GM18873 (cell line): ENCODE measurements around the gene SDK2.

Experiments
- ATAC-seq: cut with Tn5 transposase; IDR thresholded peaks from one replicate; pipeline ENCODE4 v1.9.1; 2021; ENCODE audit warnings: mild to moderate bottlenecking, moderate library complexity, moderate number of reproducible peaks; ENCODE audit not compliant: unreplicated experiment, low FRiP score

SDK2 gene

DNA sequence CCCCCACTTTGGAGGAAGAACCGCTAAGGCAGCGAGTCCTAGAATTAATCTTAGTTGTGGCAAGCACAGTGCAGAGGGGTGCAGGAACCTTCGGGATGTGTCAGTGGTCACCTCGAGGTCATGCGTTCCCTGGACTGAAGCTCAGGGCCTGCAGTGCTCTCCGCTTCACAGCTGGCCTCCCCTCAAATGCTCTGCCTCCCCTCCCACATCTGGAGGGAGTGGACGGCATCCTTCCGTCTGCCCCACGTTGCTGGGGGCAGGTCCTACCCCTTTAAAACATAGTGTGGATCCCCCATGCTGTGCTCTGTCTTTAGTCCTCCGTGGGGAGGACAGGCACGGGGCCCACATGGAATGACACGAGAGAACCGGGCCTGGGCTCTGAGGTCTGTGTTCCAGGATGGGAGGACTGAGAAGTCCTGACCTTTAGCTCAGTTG, 232.9 kb downstream of the SDK2 start:
- no peak for ATAC-seq

DNA sequence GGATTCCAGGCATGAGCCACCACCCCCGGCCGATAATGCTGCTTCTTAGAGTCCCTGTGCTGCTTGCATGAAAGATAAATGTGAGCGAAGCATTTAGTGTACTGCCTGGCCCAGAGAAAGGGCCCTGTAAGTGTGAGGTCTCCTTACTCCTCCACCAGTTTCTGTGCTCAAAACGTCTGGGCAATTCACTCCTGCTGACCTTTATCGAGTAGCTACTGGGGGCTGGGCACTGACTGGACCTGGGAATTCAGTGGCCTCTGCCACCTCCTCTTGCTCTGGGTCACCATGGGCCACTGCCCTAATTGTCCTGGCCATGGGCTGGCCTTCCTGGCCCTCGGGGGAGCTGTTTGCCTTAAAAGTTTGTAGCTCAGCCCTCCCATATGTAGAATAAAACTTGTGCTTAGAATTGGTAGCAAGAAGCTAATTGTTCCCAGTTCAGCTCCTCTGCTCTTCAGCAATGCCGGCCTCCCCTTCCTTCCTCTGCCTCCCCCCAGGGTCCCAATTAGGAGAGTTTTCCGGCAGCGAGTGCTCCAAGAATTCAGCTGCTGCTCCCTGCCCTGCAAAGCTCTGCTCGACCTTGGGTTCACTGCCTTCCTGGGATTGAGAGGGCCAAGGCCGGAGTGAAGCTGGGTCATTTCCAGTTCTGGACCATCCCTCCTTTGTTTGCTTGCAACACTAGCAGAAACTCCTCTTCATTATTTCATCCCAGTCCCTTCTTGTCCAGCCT, 233.5 kb downstream of the SDK2 start:
- ATAC-seq, result no peak

DNA sequence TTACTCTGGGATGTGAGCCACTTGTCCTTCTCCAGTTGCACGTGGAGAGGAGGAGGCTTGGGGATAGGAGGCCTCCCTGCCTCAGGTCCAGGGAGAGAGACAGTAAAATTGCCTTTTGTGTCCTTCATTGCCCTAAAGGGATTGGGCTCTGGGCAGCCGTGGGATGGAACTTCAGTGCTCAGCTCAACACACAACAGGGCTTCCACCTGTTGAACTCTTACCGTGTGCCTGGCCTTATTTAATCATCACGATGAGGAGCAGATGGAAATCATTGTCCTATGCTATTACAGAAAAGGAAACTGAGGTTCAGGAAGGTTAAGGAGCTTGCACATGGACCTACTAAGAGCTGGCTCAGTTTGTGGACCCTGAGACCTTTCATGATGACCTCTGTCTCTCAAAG, 240.0 kb downstream of the SDK2 start:
- ATAC-seq, result no peak

DNA sequence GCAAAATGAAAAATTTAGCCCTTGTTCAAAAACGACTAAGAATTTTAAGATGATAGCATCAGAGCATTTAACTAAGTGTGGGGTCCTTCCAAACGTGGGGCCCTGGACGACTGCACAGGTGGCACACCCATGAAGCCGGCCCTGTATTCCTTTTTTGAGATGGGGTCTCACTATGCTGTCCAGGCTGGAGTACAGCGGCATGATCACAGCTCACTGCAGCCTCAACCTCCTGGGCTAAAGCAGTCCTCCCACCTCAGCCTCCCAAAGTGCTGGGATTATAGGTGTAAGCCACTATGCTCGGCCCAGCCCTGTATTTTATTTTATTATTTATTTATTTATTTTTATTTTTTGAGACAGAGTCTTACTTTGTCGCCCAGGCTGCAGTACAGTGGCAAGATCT, 241.8 kb downstream of the SDK2 start:
- no peak for ATAC-seq

DNA sequence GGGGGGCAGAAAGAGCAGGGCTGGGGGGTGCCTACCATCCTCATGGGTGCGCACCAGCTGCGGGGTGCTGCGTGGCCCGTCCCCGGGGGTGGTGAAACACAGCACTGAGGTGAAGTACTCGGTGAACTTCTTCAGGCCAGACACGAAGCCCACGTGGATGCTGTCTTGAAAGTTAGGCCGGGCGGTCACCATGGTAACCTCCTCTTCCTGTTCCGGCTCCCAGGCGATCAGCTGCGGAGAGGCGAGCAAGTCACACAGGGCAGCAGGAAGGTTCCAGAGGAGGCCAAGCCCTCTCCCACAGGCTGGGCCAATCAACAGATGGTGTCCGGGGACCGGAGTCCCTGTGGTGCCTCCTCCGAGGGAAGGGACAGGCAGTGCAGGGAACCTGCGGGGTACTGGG, 242.3 kb downstream of the SDK2 start:
- no peak for ATAC-seq

DNA sequence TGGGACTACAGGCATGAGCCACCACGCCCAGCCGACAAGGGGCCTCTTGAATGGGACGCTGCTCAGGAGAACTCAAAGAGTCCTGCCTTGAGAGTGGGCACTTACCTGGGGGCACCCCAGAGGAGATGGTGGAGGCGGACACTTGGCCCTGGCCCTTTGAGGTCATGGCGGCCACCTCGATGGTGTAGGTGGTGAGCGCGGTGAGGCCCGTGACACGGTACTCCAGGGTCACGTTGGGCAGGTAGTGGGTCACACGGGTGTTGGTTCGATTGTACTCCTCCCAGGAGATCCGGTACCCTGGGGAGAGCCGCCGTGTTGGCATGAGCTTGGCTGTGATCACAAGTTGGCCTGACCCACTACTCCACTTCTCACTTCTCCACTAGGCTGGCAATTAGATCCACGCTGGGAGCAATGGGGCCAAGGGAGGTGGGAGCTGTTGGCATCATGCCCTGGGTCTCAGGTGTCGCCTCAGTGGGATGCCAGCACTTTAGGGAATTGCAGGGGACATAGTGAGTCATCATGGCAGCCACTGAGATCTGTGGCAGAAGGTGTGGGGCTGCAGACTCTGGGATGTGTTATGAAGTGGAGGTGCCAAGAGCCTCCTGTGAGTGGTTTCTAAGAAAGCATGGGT, 243.2 kb downstream of the SDK2 start:
- ATAC-seq, result no peak

DNA sequence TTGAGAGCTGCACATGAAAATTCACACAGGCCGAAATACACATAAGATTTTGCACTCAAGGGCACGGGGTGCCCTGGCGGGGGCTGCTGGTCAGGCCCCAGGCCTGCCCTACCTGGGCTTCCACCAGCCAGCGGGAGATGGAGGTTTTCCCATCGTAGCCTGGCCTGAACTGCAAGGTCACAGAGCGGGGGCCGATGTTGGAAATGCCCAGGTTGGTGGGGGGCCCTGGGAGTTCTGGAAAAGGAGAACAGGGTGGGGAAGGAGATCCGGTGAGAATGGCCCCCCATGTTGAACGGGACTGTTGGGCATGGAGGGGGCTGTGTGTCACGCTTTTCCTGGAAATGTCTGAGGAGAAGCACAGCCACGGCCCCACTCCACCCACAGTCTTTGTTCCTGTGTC, 245.2 kb downstream of the SDK2 start:
- no peak for ATAC-seq

DNA sequence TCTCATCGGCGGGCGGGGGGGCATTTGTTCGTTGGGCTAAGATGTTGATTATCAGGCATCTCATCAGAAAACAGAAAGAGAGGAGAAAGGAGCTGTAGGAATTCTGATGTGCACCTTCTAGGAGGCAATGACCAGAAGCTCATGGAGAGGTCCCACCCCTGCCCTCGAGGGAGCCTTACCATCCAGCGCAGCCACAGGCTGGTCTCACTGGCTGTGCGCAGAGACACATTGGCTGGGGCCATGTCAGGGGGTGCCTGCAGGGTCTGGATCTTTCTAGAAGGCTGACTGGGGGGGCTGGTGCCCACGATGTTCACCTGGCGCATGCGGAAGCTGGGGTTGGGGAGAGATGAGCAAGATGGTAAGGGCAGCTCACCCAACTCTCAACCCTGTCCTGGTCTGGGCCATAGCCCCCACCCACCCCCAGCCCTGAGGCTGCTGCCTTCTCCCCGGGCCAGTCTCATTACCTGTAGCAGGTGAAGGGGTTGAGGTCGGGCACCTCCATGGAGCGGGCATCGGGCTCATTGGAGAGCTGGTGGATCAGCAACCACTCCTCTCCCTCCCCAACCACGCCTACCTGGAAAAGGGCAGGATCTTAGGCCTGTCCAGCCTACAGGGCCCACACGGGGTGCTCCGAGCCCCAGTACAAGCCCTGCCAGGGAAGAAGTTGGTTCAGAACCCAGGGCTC, 246.2 kb downstream of the SDK2 start:
- ATAC-seq, result no peak

DNA sequence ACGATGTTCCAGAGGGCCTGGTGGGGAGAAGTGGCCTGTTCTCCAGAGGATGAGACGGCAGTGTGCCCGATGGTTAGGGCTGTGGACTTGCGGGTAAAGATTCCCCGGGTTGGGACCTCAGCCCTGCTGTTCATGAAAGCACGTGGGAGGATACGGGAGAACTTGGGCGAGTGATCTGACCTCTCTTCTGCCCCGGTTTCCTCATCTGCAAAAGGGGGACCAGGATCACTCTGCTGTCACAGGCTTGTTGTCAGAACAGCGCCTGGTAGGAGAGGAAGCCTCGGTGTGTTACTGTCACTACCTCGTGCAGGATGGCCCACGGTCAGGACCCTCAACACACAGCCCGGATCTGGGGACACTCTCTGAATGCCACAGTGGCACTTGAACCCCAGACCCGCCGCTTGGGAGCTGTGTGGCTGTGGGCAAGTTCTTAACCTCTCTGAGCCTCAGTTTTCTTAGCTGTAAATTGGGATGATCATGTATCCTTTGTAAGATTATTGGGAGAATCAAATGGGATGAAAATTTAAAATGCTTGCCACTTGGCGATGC, 246.9 kb downstream of the SDK2 start:
- ATAC-seq, result no peak

DNA sequence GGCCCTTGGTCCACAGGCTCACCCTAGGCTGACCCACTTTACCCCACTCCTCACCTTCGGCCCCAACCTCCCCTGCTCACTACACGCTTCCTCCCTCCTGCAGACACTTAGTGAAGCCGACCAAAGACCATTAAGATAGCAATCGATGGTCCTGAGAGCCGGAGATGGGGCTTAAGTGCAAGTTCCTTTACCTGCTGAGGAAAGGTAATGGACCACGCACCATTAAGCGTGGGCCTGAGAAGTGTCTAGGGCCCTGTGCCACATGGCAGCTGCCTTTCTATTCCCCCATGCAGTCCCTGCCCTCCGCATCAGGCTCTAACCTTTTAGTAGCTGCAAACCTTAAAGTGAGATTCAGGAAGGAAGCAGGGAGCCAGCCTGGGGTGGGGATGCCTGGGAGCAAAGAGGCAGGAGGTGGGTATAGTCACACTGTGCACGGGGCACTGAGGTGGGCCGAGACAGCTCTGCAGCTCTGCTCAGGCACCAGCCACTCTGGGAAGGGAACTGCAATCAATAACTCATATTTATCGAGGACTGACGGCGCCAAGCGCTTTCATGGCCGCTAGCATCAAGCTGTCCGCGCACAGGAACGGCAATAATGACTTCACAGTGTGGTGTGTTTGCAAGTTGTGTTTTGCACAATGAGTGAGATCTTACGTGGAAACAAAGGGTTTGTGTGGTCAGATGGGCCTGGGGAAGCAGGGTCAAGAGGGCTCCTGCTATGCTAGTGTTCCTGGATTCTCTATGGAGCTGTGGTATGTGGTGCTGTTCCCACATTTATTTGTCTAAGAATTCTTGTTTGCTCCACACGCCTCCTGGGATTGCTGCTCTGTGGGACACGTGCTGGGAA, 247.6 kb downstream of the SDK2 start:
- no peak for ATAC-seq

DNA sequence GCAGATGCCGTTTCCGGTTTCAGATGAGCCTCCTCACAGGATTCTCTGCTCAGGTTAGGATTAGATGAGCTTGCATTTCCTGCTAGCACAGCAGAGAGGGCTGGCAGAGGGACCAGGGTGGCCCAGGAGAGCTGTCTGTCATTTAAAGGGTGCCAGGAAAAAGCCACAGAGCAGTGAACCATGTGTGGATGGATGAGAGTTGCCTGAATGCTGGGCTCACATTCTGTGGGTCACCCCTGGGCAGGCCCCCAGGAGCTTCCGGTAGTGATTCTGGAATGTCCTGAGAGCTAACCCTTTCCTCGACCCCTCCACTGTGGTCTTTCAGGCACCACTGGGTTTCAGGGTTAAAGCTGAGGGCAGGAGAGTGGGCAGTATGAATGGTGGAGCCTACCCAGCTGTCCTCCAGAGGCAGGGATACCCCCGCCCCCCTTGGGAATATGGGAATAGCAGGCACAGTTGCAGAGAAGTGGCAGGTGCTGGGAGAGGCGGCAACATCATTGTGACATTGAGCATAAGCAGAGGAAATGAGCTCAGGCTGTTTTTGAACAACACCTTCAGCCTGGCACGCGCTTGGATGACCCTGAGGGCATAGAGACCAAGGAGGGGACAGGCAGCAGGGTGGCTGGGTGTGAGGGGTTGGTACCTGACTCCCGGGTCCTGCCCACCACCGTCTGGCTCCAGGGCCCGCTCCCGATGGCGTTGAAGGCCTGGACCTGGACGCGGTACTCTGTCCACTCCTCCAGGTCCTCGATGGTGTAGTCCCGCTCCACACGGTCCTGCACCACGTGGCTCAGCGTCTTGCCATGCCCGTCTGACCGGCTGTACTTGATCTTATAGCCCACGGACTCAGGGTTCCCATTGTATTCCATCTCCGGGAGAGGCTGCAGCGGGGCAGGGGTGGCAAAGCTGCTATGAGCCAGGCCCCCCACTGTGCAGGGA, 249.5 kb downstream of the SDK2 start:
- no peak for ATAC-seq

DNA sequence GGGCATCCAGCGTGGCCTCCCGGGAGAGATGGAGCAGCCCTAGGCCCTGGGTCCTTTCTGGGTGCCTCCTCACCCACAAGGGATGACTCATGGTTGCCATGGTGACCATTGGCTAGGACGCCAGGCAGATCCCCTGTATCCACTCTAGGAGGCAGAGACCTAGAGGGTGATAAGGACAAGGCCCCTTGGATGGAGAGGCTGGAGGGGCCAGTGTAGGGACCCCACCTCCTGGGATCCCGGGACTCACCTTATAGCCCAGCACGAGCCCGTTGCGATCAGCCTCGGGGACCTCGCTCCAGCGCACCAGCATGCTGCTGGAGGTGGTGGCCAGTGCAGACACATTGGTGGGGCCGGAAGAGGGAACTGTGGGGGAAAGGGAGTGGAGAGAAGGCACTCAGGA, 250.3 kb downstream of the SDK2 start:
- no peak for ATAC-seq

DNA sequence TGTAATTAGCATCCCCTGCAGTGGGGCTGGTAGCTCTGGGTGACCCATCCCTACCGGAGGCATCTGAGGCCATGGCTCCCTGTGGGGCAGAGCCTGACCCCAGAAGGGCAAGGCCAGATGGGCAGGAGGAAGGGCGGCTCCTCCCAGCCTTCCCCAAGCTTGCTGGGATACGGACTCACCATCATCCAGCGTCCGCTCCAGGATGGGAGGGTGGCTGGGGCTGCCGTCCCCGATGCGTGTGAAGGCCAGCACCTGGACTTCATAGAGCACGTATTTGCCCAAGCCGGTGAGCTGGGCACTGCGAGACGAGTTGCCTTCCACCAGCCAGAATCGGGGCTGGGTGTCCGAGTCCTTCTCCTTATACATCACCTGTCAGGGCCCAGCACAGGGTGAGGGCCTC, 250.9 kb downstream of the SDK2 start:
- no peak for ATAC-seq

DNA sequence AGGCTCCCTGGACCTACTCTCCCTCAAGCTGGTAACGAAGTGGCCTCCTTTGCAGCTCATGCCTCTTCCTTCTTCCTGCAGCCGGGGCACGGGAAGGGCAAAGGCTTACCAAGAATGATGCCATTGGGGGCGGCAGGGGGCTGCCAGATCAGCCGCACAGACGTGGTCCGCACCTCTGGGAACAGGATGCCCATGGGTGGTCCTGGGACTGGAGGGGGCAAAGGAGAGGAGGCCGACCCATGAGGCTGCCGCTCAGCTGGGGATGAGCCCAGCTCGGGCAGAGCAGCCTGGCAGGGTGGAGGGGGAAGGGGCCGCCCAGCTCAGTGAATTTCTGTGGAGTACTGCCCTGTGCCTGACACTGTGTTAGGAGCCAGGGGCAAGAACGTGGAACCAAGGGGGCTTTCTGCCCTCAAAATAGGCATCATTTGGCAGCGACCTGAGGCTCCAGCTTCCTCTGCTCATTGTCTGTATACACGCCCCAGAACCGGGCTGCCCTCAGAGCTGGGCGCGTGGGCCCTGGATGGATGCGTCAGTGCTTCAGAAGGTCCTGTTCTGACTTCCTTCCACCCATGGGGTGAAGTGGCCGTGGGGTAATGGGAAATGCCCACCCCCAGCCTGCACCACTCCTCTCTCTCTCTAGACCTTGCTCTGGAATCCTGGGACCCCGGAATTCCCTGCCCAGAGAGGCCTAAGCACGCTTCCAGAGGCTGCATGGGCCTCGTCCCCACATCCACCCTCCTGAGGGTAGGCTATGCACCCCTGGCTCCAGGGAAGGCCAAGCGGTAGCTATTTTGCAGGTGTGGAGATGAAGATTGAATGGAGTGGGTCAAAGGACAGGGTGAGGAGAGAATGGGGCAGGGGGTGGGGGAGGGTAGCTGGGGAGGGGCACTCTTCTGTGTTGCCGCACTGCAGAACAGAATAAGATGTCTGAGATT, 252.6 kb downstream of the SDK2 start:
- ATAC-seq, result no peak

DNA sequence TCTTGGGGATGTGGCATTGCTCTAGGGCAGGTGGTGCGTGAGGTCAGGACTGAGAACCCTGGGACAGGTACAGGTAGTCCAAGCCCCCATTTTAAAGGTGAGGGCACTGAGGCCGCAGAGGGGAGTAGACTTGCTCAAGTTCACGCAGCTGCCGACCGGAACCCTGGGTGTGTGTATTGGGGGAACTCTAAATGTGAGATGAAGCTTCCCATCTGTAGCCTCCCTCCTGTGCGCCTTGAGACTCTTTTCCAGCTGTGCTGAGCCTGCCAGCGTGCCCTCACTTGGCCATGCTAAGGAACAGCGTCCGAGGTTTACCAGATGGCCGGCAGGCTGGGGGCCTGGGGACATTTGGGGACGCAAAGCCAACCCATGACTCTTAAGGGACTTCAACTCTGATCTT, 253.4 kb downstream of the SDK2 start:
- ATAC-seq, result no peak

DNA sequence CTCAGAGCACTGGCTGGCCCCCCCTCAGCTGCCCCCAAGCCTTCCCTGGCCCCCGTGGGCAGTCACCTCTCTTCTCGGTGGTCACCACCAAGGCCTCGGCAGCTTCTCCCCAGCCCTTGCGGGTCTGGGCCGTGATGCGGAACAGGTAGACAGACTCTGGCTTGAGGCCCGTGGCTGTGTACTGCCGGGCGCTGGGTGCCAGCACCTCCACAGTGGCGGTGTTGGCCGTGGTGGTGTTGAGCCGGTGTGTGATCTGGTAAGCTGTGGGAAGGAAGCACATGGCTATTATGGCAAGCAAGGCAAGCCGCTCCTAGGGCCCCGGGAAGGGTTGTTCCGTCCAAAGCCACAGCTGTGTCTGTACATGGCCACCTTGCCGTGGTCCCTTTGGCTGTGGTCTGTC, 254.0 kb downstream of the SDK2 start:
- ATAC-seq, result no peak

DNA sequence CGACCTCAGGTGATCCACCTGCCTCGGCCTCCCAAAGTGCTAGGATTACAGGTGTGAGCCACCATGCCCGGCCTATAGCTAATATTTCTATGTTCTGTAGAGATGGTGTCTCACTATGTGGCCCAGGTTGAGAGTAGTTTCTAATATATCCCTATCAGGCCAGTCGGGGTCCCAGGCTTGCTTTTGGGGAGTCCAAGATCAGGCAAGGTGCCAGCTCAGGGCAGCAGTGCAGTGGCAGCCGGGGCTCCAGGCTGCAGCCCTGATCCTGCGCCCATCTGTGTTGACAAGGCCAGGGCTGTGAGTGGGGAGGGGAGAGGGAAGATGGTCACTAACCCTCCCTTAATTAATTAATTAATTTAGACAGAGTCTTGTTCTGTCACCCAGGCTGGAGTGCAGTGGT, 254.8 kb downstream of the SDK2 start:
- ATAC-seq, result no peak

DNA sequence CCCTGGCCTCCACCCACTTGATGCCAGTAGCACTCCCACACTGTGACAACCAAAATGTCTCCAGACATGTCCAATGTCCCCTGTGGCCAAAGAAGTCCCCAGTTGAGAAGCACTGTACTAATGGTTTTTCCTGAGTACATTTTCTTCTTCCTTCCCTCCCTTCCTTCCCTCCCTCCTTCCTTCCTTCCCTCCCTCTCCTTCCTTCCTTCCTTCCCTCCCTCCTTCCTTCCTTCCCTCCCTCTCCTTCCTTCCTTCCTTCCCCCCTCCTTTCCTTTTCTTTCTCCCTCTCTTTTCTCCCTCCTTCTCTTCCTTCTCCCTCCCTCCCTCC, 255.7 kb downstream of the SDK2 start:
- no peak for ATAC-seq
